Mesenchymal stem cell (in vitro differentiated cells and primary cell): ENCODE results near the gene GNL1.

Source experiments
- DNase-seq: peaks from one replicate; pipeline ENCODE4 v3.0.0-alpha.2; 2013
- H2AFZ ChIP-seq: one replicate; pipeline ENCODE4 v1.6.1; 2013; ENCODE audit warnings: low read depth, mild to moderate bottlenecking, control low read depth, inconsistent platforms, low read length, moderate library complexity
- H2AK5ac ChIP-seq: 2 replicates; pipeline ENCODE4 v1.6.1; 2013; ENCODE audit warnings: low read length, moderate library complexity, mild to moderate bottlenecking, inconsistent platforms; ENCODE audit not compliant: severe bottlenecking
- H2BK120ac ChIP-seq: one replicate; pipeline ENCODE4 v1.6.1; 2013; ENCODE audit warnings: low read depth, mild to moderate bottlenecking, inconsistent platforms, low read length, moderate library complexity
- H2BK12ac ChIP-seq, 2 experiments: one replicate each; pipeline ENCODE4 v1.6.1; 2013; ENCODE audit warnings: inconsistent platforms in 2 of 2, low read length in 2 of 2, mild to moderate bottlenecking in 2 of 2, moderate library complexity in 2 of 2, control low read depth in 1 of 2
- H2BK15ac ChIP-seq: one replicate; pipeline ENCODE4 v1.6.1; 2013; ENCODE audit warnings: mild to moderate bottlenecking, low read depth, inconsistent platforms; ENCODE audit not compliant: poor library complexity, severe bottlenecking
- H2BK5ac ChIP-seq: 2 replicates; pipeline ENCODE4 v1.6.1; 2013; ENCODE audit warnings: low read depth, mild to moderate bottlenecking, low read length, control low read depth, inconsistent platforms; ENCODE audit not compliant: poor library complexity, severe bottlenecking
- H3K14ac ChIP-seq, 2 experiments: one replicate each; pipeline ENCODE4 v1.6.1; 2013; ENCODE audit warnings: inconsistent platforms in 2 of 2, low read length in 2 of 2, control low read depth in 1 of 2, mild to moderate bottlenecking in 1 of 2, moderate library complexity in 1 of 2
- H3K18ac ChIP-seq, 2 experiments: one replicate each; pipeline ENCODE4 v1.6.1; 2013; ENCODE audit warnings: inconsistent platforms in 2 of 2, low read length in 2 of 2, control low read depth in 1 of 2, low read depth in 1 of 2, mild to moderate bottlenecking in 1 of 2
- H3K23ac ChIP-seq, 2 experiments: one replicate each; pipeline ENCODE4 v1.6.1; 2013; ENCODE audit warnings: inconsistent platforms in 2 of 2, low read length in 2 of 2, mild to moderate bottlenecking in 2 of 2, moderate library complexity in 2 of 2, control low read depth in 1 of 2
- H3K27ac ChIP-seq: 2 replicates; pipeline ENCODE4 v1.5.1; 2013; ENCODE audit warnings: mild to moderate bottlenecking, moderate library complexity, low read length, control low read depth, inconsistent platforms; ENCODE audit not compliant: poor library complexity, severe bottlenecking
- H3K27me3 ChIP-seq, 2 experiments: 2 replicates each; pipeline versions ENCODE4 v1.6.1 to v1.7.0; 2013; ENCODE audit warnings: low read length in 2 of 2, mild to moderate bottlenecking in 2 of 2, moderate library complexity in 2 of 2, control low read depth in 1 of 2, inconsistent platforms in 1 of 2; ENCODE audit not compliant: control insufficient read depth in 1 of 2, insufficient read depth in 1 of 2
- H3K36me3 ChIP-seq, 2 experiments: 2 replicates each; pipeline versions ENCODE4 v1.6.1 to v1.7.0; 2013; ENCODE audit warnings: low read length in 2 of 2, control low read depth in 1 of 2, inconsistent platforms in 1 of 2, low read depth in 1 of 2, mild to moderate bottlenecking in 1 of 2; ENCODE audit not compliant: insufficient read depth in 2 of 2, control insufficient read depth in 1 of 2
- H3K4ac ChIP-seq, 2 experiments: one replicate each; pipeline ENCODE4 v1.6.1; 2013; ENCODE audit warnings: inconsistent platforms in 2 of 2, low read length in 2 of 2, mild to moderate bottlenecking in 2 of 2, moderate library complexity in 2 of 2, control low read depth in 1 of 2, low read depth in 1 of 2
- H3K4me1 ChIP-seq: 2 replicates; pipeline ENCODE4 v1.6.1; 2013; ENCODE audit warnings: low read depth, low read length, control low read depth; ENCODE audit not compliant: control insufficient read depth, insufficient read depth
- H3K4me2 ChIP-seq: 2 replicates; pipeline ENCODE4 v1.6.1; 2013; ENCODE audit warnings: low read length, mild to moderate bottlenecking, inconsistent platforms; ENCODE audit not compliant: poor library complexity, severe bottlenecking
- H3K4me3 ChIP-seq, 2 experiments: 2 replicates each; pipeline versions ENCODE4 v1.5.1 to v1.7.0; 2013; ENCODE audit warnings: low read length in 2 of 2, mild to moderate bottlenecking in 2 of 2, control low read depth in 1 of 2, low read depth in 1 of 2; ENCODE audit not compliant: insufficient read depth in 1 of 2
- H3K79me1 ChIP-seq: replicated peaks from 2 replicates; pipeline ENCODE4 v1.6.1; 2013; ENCODE audit warnings: mild to moderate bottlenecking, control low read depth, low read length, inconsistent platforms; ENCODE audit not compliant: poor library complexity, severe bottlenecking
- H3K9ac ChIP-seq: 2 replicates; pipeline ENCODE4 v1.7.0; 2013; ENCODE audit warnings: mild to moderate bottlenecking, low read length, moderate library complexity
- H3K9me3 ChIP-seq: 2 replicates; pipeline ENCODE4 v1.7.0; 2013; ENCODE audit warnings: mild to moderate bottlenecking, low read length; ENCODE audit not compliant: control insufficient read depth
- H4K8ac ChIP-seq: one replicate; pipeline ENCODE4 v1.6.1; 2013; ENCODE audit warnings: inconsistent platforms, mild to moderate bottlenecking, low read length, moderate library complexity
- H4K91ac ChIP-seq: one replicate; pipeline ENCODE4 v1.6.1; 2013; ENCODE audit warnings: mild to moderate bottlenecking, low read length, inconsistent platforms
- WGBS: methylation state at CpG from one replicate; pipeline ENCODE4 v1.1.7; 2013; ENCODE audit warnings: mixed read lengths; 5-methylcytosine and 5-hydroxymethylcytosine counted together

Gene GNL1

GRCh38 chr6:30555816-30556065, 548 bp downstream of the GNL1 start:
- peak overlapping the region; percentile 56 for H4K8ac ChIP-seq
- peak overlapping the region in 1 of 2 experiments; percentile 95 for H3K14ac ChIP-seq
- no peak overlapping the region for H2AK5ac ChIP-seq
- peak overlapping the region; percentile 92 for H3K4me2 ChIP-seq
- WGBS, result 0% methylated on average over 10 of the region's 15 CpGs
- peak overlapping the region; percentile 96 for H3K9ac ChIP-seq
- peak overlapping the region; percentile 64 for H2BK120ac ChIP-seq
- peak overlapping the region; percentile 3 to 89 for H3K4ac ChIP-seq
- H3K4me1 ChIP-seq, result peaks cover 4% of the 10 kb centered on the region
- H2BK12ac ChIP-seq, result peak overlapping the region in 1 of 2 experiments; percentile 90
- H2AFZ ChIP-seq, result peak overlapping the region; percentile 97
- peak overlapping the region; percentile 81 for H2BK5ac ChIP-seq
- no peaks in the 10 kb centered on the region for H3K27me3 ChIP-seq
- peak overlapping the region; percentile 99 for H2BK15ac ChIP-seq
- peak overlapping the region; percentile 91 to 99 for H3K18ac ChIP-seq
- peak overlapping the region; percentile 83 to 95 for H3K4me3 ChIP-seq
- no peak for DNase-seq
- H3K79me1 ChIP-seq, result peaks cover 41% of the 10 kb centered on the region
- H3K27ac ChIP-seq, result peak overlapping the region; percentile 75
- peak overlapping the region; percentile 94 for H4K91ac ChIP-seq
- peak overlapping the region in 1 of 2 experiments; percentile 81 for H3K23ac ChIP-seq
- peaks cover 30 to 50% of the 10 kb centered on the region in 2 experiments for H3K36me3 ChIP-seq
- no peaks in the 10 kb centered on the region for H3K9me3 ChIP-seq

- H3K23ac ChIP-seq, result peak overlapping the region in 1 of 2 experiments; percentile 81
- H3K18ac ChIP-seq, result peak overlapping the region; percentile 91 to 99
- H3K14ac ChIP-seq, result peak overlapping the region in 1 of 2 experiments; percentile 95
- peak overlapping the region; percentile 81 for H4K8ac ChIP-seq
- H4K91ac ChIP-seq, result peak overlapping the region; percentile 94
- peaks cover 32 to 55% of the 10 kb centered on the region in 2 experiments for H3K36me3 ChIP-seq
- H3K79me1 ChIP-seq, result peaks cover 43% of the 10 kb centered on the region
- peaks cover 4% of the 10 kb centered on the region for H3K4me1 ChIP-seq
- H2AK5ac ChIP-seq, result no peak overlapping the region
- no peaks in the 10 kb centered on the region for H3K9me3 ChIP-seq
- H3K4me2 ChIP-seq, result peak overlapping the region; percentile 92
- H3K27ac ChIP-seq, result peak overlapping the region; percentile 75
- peak overlapping the region; percentile 97 for H2AFZ ChIP-seq
- peak overlapping the region; percentile 99 for H2BK15ac ChIP-seq
- peak overlapping the region; percentile 64 for H2BK120ac ChIP-seq
- peak overlapping the region; percentile 83 to 95 for H3K4me3 ChIP-seq
- peak; percentile 71 for DNase-seq
- no peak overlapping the region for H2BK12ac ChIP-seq
- no peak overlapping the region for H2BK5ac ChIP-seq
- peak overlapping the region; percentile 3 to 89 for H3K4ac ChIP-seq
- WGBS, result 12% methylated on average over 34 of the region's 34 CpGs
- no peaks in the 10 kb centered on the region for H3K27me3 ChIP-seq
- peak overlapping the region; percentile 96 for H3K9ac ChIP-seq
Observed at GRCh38 chr6:30554962-30555815, 1.1 kb downstream of the GNL1 start.

- Histone ChIP-seq H3K9ac (peak overlapping the region; percentile 96), H3K27ac (no peak overlapping the region), H4K8ac (no peak overlapping the region), H3K18ac (no peak overlapping the region), H3K79me1 (peaks cover 40% of the 10 kb centered on the region), H2AFZ (no peak overlapping the region), H3K4me2 (peak overlapping the region; percentile 10), H2BK120ac (no peak overlapping the region), H2BK15ac (no peak overlapping the region), H2BK5ac (no peak overlapping the region), H3K27me3 (no peaks in the 10 kb centered on the region), H3K36me3 (peaks cover 34 to 60% of the 10 kb centered on the region in 2 experiments), H2BK12ac (no peak overlapping the region), H4K91ac (no peak overlapping the region), H3K23ac (no peak overlapping the region), H3K9me3 (no peaks in the 10 kb centered on the region), H3K4me1 (peaks cover 4% of the 10 kb centered on the region), H2AK5ac (no peak overlapping the region), H3K4ac (no peak overlapping the region), H3K4me3 (peak overlapping the region in 1 of 2 experiments; percentile 95), H3K14ac (no peak overlapping the region)
- 95% methylated on average over 4 of the region's 4 CpGs for WGBS
- no peak for DNase-seq
Observed at GRCh38 chr6:30554404-30554803, 1.9 kb downstream of the GNL1 start.

- H2BK5ac ChIP-seq, result no peak overlapping the region
- no peaks in the 10 kb centered on the region for H3K9me3 ChIP-seq
- H3K27me3 ChIP-seq, result no peaks in the 10 kb centered on the region
- H3K4me1 ChIP-seq, result no peaks in the 10 kb centered on the region
- no peak overlapping the region for H2AK5ac ChIP-seq
- H2AFZ ChIP-seq, result no peak overlapping the region
- H3K4ac ChIP-seq, result no peak overlapping the region
- no peak overlapping the region for H2BK15ac ChIP-seq
- peak overlapping the region in 1 of 2 experiments; percentile 14 for H3K4me3 ChIP-seq
- no peak overlapping the region for H3K4me2 ChIP-seq
- 90% methylated on average over 2 of the region's 2 CpGs for WGBS
- no peak overlapping the region for H3K14ac ChIP-seq
- H2BK120ac ChIP-seq, result no peak overlapping the region
- no peak overlapping the region for H4K8ac ChIP-seq
- H3K36me3 ChIP-seq, result peaks cover 63 to 83% of the 10 kb centered on the region in 2 experiments
- H3K27ac ChIP-seq, result no peak overlapping the region
- peak overlapping the region; percentile 45 for H3K9ac ChIP-seq
- H3K23ac ChIP-seq, result no peak overlapping the region
- H4K91ac ChIP-seq, result no peak overlapping the region
- H3K79me1 ChIP-seq, result peaks cover 26% of the 10 kb centered on the region
- DNase-seq, result no peak
- H2BK12ac ChIP-seq, result no peak overlapping the region
- no peak overlapping the region for H3K18ac ChIP-seq
Observed at GRCh38 chr6:30548375-30548774, 7.9 kb downstream of the GNL1 start.
